ELR (cell line): ENCODE results near the gene PAFAH1B1.
"Not testable (repeated sequence)": the region's sequence is repeated elsewhere in the genome, so short reads cannot be mapped to it uniquely, and the experiment has no call there.

Experiments
- DNase-seq: peaks from one replicate; pipeline ENCODE4 v3.0.0-alpha.2; 2015; ENCODE audit warnings: low read depth

Gene PAFAH1B1

DNA sequence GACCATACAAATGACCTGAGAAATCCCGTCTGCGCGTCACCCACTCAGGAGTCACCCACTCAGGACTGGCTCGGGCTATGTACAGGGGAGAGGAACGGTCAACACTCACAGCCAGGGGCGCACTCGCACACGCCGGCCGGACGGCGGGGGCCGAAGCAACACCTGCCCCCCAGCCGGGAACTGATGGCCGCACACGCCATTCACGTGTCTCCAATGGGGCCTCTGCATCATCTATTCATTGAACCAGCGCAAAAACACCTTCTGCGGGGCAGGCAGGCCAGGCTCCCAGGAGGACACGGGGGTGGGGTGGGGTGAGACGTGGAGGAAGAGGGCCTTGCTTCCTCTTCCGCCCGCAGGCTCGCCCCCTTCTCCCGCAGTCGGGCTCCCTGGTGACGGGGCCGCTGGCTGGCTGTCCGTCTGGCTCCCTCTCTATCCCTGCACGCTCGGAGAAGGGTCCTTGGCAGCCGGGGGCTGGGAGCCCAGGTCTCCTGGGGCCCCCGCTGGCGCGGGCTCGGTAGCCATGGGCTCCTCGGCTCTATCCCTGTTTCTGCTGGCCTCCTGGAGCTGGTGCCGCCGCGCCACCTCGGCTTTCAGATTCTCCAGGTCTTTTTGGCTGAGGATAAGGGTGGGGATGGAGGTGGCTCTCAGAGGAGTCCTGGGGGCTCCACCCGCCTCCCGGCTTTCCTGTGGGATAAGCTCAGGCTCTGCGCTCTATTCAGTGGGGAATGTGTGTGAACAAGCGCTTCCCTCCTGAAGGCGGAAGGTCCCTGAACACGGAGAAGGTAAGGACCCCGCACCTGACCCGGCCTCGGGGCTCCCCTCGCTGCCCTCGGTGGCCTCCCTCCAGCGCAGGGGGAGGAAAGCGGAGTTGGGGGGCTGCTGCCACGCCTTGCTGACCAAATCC lies 97.0 kb downstream of the PAFAH1B1 start:
- no peak for DNase-seq

DNA sequence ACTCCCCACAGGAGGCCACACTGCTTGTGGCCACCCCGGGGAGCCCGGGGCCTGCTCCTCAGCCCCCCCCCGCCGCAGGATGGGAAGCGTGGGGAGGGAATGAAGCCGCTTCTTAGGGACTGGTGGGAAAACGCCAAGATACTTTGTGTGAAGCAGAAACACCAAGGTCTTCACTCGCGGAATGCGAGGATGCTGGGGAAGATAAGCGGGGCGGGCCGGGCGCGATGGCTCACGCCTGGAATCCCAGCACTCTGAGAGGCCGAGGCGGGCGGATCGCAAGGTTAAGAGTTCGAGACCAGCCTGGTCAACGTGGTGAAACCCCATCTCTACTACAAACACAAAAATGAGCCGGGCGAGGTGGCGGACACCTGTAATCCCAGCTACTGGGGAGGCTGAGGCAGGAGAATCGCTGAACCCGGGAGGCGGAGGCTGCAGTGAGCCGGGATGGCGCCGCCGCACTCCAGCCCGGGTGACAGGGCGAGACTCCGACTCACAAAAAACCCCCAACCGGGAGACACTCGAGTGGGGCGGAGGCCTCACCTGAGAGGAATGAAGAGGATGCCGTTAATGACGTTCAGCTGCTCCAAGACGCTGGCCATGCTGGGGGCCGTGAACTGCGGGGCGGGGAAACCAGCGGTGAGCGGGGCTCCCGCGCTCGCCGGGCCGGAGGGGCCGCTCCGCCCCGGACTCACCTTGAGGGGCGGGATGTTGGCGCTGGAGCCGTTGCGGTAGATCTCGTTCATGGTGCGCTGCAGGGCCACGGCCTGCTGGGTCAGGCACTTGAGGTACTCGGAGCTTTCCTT lies 97.8 kb downstream of the PAFAH1B1 start:
- DNase-seq = no peak

DNA sequence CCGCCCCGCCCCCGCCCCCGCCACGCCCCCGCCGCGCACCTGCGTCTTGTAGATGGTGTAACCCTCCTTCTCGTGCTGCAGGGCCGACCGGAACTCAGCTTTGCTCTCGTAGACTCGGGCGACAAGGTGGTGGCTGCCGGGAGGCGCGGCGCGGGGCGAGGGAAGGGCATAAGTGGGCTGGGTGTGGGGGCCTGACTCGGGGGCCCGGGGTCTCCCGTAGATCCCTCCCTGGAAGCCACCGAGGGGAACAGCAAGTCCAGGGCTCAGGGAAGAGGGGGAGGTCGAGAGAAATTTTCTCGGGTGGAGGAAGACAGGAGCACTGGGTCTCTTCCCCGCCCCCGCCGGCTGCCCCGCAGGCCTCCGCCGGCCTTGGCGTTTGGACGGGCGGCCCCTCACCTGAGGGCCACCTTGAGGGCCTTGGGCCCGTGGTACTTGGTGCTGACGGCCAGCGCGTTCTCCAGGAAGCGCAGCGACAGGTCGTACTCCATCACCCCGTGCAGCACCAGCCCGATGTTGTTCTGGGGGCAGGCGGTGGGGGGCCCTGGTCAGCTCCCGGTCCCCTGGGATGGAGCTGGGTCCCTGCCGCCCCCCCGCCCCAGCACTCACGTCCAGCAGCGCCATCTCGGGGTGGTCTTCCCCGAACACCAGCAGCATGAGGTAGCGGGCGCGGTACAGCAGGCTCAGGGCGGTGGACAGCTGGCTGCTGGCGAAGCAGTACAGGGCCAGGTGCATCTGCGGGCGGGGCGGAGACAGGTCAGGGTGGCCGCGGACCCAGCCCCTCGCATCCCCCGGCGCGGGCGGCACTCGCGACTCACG lies 98.7 kb downstream of the PAFAH1B1 start:
- no peak for DNase-seq

DNA sequence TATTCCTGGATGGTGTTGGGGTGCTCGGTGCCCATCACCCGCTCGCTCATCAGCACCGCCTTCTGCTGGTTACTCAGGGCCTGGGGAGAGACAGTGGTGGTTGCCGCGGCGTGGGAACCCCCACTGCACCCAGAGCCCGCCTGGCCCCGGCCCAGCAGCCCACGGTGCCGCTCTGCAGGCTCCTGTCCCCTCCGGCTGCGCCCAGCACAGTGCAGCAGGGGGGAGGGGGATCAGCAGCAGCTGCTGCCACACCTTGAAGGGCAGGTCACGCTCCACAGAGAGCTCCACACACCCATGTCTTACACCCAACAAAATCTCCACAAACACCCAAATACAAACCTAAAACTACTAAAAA lies 99.3 kb downstream of the PAFAH1B1 start:
- no peak for DNase-seq

DNA sequence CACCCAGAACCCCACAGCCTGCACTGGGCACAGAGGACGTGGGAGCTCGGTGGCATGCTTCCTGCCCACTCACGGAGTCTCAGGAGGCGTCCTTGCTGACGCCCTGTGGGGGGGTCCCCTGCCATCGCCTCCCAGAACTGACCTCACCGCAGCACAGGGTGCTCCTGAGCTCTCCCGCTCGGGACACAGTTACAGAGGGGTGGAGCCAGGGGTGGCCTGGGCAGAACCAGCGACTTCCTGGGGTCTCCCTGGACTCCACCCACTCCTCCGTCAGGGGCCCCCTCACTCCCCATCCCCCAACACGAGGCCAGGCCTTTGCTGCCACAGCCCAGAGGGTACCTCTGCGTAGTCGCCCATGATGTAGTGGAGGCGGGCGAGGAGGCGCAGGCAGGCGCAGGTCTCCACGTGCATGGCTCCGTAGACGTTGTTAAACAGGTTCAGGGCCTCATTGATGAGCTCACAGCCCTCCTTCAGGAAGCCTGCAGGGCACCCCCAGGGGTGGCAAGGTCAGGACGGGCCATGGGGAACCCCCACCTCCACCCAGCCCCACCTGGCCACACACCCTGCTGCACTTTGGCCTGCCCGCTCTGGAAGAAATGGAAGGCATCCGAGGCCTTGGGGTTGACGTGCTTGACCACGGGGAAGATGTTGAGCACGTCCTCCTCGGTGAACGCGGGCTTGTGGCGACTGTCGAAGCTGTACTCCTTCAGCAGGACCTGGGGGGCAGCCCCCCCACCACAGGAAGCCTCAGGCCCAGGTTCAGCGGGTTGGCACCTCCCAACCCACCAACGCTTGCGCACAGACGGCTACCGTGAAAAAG lies 100.3 kb downstream of the PAFAH1B1 start:
- no peak for DNase-seq

DNA sequence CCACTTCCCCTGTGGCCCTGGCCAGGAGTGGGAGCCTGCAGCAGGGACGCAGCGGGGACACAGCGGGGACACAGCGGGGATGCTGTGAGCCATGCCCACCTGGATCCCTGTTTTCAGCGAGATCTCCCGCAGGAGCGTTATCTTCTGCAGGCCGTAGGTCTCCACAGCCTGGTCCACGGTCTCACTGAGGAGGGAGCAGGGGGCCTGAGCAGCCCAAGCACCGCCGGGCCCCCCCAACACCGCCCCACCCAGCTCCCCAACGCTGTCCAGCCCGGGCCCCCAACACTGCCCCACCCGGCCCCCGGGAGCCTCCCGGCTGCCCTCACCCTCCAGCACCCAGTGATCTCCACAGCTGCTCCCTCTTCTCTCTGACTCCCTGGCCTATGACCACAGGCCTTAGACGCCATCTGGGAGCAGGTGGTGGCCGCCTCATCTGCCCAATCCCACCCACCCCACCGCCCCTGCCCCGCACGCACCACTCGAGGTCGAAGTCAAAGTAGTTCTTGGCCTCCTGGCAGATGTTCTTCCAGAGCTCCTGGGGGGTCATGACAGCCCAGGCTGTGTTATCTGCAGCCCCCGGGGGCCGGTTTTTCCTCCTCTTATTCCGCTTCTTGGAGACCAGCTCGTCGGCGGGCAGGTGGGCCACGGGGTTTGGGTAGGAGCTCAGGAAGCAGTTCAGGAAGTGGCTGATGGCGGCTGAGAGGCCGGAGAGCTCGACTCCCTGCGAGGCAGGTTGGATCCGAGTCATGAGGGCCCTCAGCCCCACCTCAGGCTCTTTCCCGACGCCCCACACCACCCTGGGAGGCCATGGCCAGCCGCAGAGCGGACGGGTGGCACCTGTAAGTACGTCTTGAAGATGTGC lies 101.2 kb downstream of the PAFAH1B1 start:
- no peak for DNase-seq

DNA sequence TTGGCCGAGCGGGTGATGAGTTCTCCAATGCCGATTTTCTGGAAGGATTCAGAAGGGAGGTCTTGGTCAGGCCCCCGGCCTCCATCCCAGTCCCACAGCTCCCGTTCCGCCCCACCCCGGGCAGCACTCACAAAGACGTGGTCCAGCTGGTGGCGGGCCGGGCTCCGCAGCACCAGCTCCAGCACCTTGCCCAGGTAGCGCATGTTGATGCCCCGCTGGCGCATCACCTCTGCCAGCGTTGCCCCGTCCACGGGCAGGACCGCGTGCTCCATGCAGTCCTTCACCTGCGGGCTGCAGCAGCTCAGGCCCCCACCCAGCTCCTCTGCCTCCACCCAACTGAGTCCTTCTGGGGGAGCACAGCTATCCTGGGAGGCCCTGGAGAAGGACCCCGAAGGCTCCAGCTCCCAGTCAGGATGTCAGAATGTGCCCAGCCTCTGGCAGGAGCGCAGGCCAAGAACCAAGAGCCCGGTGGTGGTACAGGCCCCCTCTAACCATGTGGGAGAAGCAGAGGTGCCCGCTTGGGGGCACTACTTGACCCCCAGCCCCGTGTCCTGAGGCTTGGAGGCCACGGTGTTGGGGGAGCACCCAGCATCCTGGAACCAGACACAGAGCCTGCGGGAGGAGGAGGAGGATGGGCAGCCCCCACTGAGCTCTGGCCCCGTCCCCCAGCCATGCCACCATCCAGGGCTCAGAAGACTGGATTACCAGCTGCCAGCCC lies 101.9 kb downstream of the PAFAH1B1 start:
- no peak for DNase-seq

DNA sequence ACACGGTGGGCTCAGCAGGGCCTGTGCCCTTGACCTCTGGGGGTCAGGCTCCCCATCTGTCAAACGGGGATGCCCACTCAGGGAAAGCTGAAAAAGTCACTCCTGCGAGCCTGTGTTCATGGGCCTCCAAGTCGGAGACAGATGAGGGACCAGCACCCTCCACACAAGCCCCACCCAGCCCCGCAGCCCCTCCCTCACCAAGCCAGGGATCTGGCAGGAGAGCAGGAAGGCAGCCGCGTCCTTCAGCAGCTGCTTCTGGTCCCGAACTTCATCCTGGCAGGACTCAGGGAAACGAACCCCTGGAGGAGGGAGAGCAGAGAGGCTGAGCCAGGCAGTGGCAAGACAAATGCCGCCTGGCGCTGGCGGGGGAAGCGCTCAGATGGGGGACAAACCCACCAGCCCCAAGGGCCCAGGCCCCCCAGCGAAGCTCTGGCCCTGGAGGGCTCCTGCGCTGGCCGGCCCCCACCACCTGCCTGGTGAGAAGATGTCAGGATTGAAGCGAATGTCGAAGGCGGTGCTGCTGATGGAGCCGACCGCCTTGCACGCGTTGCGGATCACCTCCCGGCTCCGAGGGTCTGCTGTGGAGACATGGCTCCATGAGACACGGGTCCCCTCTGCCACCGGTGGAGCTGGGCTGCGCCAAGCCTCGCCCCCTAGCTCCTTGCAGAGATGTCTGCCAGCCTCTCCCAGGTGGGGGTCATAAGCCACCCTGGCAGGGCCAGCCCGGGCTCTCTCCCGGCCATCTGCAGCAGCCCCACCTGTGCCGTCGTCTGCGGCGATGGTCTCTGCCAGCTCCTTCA lies 102.7 kb downstream of the PAFAH1B1 start:
- no peak for DNase-seq

DNA sequence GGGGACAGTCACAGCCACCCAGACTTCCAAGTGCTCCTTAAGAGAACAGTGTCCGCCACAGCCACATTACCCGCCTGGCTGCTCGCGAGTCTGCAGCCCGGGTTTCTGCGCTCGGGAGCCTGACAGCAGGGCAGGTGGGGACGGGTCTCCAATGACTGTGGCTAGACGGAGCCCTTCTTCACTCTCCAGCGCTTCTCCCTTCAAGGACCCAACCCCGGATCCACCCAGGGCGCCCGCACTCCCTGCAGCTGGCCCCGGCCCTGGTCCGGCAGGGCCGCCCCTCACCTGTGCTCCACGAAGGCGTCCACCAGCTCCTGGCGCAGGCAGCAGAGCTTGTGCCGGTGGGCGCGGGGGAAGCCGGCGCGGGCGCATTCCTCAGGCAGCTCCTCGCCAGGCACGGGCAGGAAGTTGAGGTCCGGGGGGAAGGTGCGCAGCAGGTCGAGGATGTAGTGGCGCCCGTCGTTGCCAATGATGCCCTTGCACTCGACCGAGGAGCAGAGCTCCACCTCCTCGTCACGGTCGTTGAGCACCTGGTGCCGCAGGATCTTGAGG lies 104.2 kb downstream of the PAFAH1B1 start:
- DNase-seq = no peak

DNA sequence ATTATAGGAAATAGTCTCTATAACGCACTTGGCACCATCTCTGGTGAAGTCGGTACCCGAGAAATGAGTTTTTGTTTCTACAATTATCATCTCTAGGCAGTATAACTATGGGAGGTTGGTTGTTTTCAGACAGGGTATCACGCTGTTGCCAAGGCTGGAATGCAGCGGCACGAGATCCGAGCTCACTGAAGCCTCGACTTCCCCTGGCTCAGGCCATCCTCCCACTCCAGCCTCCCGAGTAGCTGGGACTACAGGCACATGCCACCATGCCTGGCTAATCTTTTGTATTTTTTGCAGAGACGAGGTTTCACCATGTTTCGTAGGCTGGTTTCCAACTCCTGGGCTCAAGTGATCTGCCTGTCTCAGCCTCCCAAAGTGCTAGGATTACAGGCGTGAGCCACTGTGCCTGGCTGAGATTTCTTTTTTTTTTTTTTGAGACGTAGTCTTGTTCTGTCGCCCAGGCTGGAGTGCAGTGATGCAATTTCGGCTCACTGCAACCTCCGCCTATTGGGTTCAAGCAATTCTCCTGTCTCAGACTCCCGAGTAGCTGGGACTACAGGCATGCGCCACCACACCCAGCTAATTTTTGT lies 105.9 kb downstream of the PAFAH1B1 start:
- DNase-seq = not testable (repeated sequence)

DNA sequence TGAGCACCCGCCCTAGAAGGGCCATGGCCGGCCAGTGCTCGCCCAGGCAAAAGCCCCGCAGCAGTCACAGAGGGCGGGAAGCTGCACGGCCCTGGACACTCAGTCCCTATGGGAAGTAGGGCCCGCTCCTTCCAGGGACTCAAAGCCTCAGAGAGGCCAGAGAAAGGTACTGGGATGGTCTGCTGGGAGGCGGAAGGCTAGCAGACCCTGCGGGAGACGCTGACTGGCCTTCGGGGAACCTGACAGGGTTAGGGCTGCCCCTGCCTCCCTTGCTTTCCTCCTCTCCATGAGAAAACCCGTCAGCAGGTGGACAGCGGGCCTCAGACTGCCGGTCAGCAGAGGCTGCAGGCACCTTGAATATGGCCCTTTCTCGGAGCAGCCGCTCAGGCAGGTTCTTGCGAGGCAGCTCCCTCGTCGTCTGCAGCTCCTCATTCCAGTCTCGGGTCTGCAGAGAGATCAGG lies 106.6 kb downstream of the PAFAH1B1 start:
- no peak for DNase-seq

DNA sequence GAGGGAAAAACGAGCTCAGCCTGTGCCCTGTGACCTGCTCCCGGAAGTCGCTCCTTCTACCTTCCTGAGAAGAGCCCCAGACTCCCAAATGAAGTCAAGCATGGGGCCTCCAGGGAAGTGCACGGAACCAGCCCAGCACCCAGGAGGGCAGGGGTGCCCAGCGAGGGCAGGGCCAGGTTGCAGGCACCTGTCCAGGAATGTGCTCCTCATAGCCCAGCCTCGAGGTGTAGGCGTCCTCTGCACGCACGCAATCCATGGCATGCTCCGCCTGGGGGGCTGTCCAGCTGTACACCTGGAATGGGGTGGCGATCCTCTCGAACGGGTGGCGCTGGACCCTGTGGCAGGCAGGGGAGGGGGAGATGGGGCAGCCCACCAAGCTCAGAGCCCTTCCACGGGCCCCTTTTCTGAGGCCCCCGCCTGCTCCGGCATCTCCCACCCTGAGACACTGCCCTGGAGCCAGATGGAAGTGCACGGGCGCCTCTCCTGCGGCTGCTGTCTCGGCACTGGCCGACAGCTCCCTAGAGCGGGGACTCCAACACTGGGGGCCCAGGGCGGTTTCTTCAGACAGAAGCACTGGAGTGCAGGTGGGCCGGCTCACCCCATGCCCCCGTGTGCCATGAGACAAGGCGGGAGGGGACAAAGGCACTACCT lies 107.2 kb downstream of the PAFAH1B1 start:
- DNase-seq = no peak

DNA sequence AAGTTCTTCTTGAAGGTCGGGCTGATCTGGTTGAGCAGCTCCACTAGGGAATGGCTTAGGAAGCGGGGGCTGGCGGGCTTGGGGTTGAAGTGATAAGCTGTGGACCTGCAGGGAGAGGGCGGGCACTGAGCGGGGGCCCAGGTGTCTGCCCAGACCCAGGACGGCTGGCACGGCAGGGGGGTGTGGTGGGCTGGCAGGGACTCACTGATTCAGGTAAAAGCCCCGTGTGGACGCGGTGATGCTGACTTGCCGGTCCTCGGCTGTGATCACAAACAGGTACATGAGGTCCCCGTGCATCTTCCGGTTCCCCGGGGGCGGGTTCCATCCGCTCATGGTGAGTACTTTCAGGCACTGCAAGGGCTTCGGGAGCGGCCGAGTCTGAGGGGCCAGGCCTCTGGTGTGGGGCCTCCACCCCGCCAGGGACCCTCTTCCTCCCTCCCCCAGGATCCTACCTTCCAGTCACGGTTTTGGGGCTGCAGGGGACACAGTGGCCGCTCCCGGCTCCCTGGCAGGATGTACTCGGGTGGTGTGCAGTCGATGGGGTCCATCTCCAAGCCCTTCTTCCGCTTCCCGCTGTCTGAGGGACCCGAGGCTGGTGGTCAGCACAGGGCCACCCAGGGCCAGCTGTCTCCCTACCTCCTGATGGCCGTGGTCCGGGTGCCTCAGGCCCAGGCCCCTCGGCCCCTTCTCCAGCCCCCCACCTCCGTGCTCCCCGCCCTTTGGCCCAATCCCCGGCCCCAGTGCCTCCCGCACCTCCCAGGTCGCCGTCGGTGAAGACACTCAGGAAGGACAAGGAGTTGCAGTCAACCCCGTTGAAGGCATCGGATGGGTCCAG lies 107.9 kb downstream of the PAFAH1B1 start:
- no peak for DNase-seq

DNA sequence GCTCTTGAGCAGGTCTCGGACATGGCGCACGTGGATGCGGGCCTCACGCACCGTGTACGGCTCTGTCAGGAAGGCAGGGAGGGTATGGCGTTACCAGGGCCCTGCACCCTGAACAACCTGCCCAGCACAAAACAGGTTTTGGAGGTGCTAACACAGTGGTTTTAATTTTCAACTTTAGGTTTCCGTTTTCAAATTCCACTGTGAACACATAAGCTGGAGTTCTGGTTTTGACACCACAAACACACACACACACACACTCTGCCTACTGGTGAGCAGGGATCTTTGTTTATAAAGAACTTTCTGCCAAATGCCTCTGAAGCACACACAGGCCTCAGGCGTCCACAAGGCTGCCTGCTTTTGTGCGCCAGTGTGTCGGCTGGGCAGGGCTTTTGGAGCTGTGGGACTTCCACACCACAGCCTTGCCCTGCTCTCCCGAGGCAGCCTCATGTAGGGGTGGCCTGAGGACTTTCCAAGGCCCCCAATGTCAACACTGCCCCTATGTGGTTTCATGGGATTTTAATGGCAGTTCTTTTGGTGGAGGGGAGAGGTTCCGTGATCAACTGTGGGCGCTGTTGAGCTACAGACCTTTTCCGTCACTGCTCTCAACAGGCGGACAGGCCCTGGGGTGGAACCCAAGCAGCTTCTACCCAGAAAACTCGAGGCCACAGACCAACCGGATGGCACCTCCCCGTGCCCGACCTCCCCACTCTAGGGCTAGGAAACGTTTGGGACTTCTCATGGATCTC lies 108.7 kb downstream of the PAFAH1B1 start:
- no peak for DNase-seq

DNA sequence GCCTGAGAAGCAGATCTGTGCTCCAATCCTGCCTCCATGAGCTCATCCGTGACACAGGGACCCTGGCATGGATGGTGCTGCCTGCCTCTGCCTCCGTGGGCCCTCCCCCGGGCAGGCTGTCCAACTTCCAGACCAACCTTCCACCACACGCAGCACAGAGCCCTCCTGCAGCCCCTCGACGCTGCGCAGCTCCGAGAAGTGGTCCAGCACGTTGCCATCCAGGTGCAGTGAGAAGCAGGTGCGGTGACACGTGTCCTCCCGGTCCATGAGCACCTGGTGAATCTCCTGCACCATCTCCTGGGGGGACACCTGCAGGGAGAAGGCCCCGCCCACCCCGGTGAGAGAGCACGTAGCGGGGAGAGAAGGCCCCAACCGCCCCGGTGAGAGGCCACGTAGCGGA lies 109.7 kb downstream of the PAFAH1B1 start:
- DNase-seq = no peak

DNA sequence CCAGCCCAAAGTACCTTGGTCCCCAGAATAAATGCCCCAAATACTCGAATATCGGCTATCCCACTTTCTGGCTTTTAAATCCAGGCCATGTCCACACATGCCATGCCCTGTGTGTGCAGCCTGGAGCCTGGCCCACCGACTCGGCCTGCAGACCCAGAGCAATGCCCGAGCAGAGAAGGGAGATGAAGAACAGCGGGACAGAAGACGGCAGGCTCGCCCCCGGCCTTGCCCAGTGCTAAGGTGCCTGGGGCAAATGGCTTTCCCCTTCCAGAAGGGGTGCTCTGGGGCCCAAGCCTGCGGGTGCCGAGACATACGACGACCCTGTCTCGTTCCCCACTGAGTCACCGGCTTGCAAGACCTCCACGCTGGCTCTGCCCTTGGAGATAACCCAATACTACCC lies 110.2 kb downstream of the PAFAH1B1 start:
- DNase-seq = no peak
